AG10803 (cell line): ENCODE data around the gene NARS2.

Experiments used
- DNase-seq: peaks from one replicate; pipeline ENCODE4 v3.0.0; 2010; ENCODE audit warnings: low read depth
- H3K4me3 ChIP-seq: 2 replicates; pipeline ENCODE4 v1.5.1; 2011; ENCODE audit warnings: mild to moderate bottlenecking, low read length, control low read depth
- CTCF ChIP-seq: conservative IDR thresholded peaks from 2 replicates; pipeline ENCODE4 v1.5.1; 2011; ENCODE audit warnings: mild to moderate bottlenecking, low read length, control low read depth, inconsistent platforms

Gene NARS2

DNA sequence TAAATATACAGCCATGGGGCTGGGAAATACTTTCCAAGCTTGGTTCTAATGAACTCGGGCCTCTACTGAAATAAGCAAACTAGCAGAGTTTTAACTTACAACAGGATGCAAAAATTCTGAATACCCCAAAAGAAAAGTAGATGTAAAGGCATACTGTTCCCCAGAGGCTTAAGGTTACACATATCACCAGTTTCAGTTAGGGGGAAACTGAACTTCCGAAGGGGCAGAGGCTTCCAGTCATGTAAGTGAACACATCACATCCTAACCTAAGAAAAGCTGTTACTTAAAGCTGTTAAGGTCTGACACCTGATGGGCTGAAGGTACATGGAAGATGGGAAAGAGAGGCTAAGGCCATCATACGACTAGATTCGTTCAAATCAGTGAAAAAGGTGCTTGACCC is 159.3 kb downstream of the NARS2 start:
- H3K4me3 ChIP-seq, result no peak overlapping the region
- no peak for DNase-seq
- no peak for TF ChIP-seq CTCF

DNA sequence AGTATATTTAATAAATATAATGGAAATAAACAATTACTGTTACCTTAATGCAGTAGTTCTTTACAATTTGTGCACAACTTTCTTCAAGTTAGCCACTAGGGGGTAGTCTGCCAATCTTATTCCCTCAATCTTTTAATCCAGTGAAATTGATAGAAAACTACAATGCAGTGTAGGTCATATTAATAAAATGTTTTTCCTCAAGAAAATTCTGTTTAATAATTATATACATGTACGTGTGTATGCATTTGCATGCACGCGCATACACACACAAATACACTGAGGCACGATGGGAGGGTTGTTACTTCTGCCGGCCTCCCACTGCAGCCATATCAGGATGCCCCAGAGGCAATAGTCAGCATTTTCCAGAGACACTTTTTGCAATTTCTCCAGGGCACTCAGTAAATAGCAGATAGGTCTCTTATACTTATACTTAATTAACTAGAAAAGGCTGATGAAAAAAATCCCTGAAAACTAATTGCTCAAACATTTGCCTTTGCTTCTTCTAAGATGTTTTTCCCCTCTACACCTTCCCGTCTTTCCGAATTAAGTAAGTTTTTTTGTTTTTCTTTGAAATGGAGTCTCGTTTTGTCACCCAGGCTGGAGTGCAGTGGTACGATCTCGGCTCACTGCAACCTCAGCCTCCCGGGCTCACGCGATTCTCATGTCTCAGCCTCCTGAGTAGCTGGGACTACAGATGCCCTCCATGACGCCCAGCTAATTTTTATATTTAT is 160.2 kb downstream of the NARS2 start:
- TF ChIP-seq CTCF, result peak; percentile 68
- H3K4me3 ChIP-seq, result no peak overlapping the region
- no peak for DNase-seq

GRCh38 chr11:78408619-78409018 is 166.0 kb downstream of the NARS2 start:
- no peak for TF ChIP-seq CTCF
- no peak for DNase-seq

GRCh38 chr11:78406568-78407196 is 168.0 kb downstream of the NARS2 start:
- no peak for TF ChIP-seq CTCF
- no peak overlapping the region for H3K4me3 ChIP-seq
- DNase-seq, result no peak

More at GRCh38 chr11:78408619-78409018, 166.0 kb downstream of the NARS2 start:
- H3K4me3 ChIP-seq, result no peak overlapping the region

DNA sequence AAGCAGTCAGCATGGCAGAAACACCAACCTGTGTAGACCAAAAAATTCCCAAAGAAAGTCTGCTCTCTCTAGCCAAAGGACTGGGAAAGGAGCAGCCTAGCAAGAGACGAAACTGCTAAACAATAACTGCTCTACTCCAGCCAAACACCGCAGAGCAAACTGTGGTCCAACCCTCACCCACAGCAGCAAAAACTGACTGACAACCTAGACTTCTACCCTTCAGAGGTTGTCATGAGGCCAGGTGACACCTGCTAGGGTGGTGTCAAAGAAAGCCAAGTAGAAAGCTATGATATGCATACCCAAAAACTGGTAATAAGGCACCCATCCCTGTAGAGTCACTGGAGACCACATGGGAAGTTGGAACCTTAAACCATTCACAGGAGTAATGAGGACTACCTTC is 168.9 kb downstream of the NARS2 start:
- TF ChIP-seq CTCF, result no peak
- DNase-seq, result no peak
- H3K4me3 ChIP-seq, result no peak overlapping the region

GRCh38 chr11:78403781-78404180 is 170.9 kb downstream of the NARS2 start:
- no peak for TF ChIP-seq CTCF
- no peak for DNase-seq
- no peak overlapping the region for H3K4me3 ChIP-seq

DNA sequence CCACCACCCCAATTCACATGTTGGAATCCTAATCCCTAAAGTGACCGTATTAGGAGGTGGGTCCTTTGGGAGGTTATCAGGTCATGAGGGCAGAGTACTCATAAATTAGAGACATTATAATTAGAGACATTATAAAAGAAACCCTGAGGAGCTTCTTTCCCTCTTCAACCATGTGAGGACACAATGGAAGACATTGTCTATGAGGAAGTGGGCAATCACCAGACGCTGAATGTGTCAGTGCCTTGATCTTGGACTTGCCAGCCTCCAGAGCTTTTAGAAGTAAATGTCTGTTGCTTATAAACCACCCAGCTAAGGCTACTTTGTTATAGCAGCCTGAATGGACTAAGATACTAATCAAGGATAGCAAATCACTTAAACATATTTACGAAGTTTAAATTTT is 171.8 kb downstream of the NARS2 start:
- no peak overlapping the region for H3K4me3 ChIP-seq
- no peak for DNase-seq
- TF ChIP-seq CTCF, result no peak
